T-cell (primary cell): ENCODE results near the gene SMU1. TPM values are rescaled to one million over a fixed set of nuclear protein-coding genes. Genes with fewer than 3 reads are reported as not detected.

Experiments
- ATAC-seq, 4 experiments: fragments of 200-7000 bp in 3 of 4; fragments of 150-1000 bp in 1 of 4; cut with Tn5 transposase; replicated peaks in 1 of 4; 1 replicate in 3 of 4; 2 replicates in 1 of 4; pipeline ENCODE4 v1.10.0; 2021; ENCODE audit warnings: moderate library complexity in 3 of 4, mild to moderate bottlenecking in 2 of 4, moderate number of reproducible peaks in 1 of 4
- CTCF ChIA-PET, 2 donors: fragments of 300-600 bp; sonication (Branson Sonifier 250); formaldehyde crosslinking; loops; one replicate each; lab custom pipeline; 2022; ENCODE audit warnings: antibody characterized with exemption in 2 of 2; lab: Charles Lee
- POLR2A ChIA-PET, 2 donors: fragments of 300-600 bp; sonication (Branson Sonifier 250); formaldehyde crosslinking; loops; one replicate each; lab custom pipeline; 2022; ENCODE audit warnings: antibody characterized with exemption in 2 of 2; lab: Charles Lee
- DNase-seq, 35 experiments: peaks; one replicate each; pipeline versions ENCODE4 v3.0.0 to v3.0.0-alpha.2; 2013 to 2023
- H3K27ac ChIP-seq: one replicate; pipeline ENCODE4 v1.5.1; 2013; ENCODE audit warnings: low read length
- H3K27me3 ChIP-seq, 2 experiments: replicated peaks in 1 of 2; 1 replicate in 1 of 2; 2 replicates in 1 of 2; pipeline versions ENCODE4 v1.6.1 to v1.7.0; 2013; ENCODE audit warnings: low read length in 1 of 2, mixed read lengths in 1 of 2; ENCODE audit not compliant: control insufficient read depth in 2 of 2, insufficient read depth in 2 of 2; ENCODE audit errors: extremely low read depth in 1 of 2
- H3K36me3 ChIP-seq, 2 donors: 1 replicate in 1 of 2; 2 replicates in 1 of 2; pipeline versions ENCODE4 v1.6.1 to v1.7.0; 2013; ENCODE audit warnings: low read length in 1 of 2; ENCODE audit not compliant: control insufficient read depth in 2 of 2, insufficient read depth in 1 of 2; ENCODE audit errors: extremely low read depth in 1 of 2
- H3K4me1 ChIP-seq, 2 experiments: 1 replicate in 1 of 2; 2 replicates in 1 of 2; pipeline versions ENCODE4 v1.6.1 to v1.7.0; 2013; ENCODE audit warnings: low read length in 2 of 2, mixed read lengths in 1 of 2; ENCODE audit not compliant: insufficient read depth in 2 of 2, control insufficient read depth in 1 of 2; ENCODE audit errors: extremely low read depth in 1 of 2
- H3K4me3 ChIP-seq, 2 donors: 1 replicate in 1 of 2; 2 replicates in 1 of 2; pipeline versions ENCODE4 v1.5.1 to v1.7.0; 2013; ENCODE audit warnings: mild to moderate bottlenecking in 2 of 2, low read length in 1 of 2, moderate library complexity in 1 of 2; ENCODE audit not compliant: control insufficient read depth in 1 of 2; ENCODE audit errors: extremely low read depth in 1 of 2
- H3K9me3 ChIP-seq: 2 replicates; pipeline ENCODE4 v1.7.0; 2013
- H3K27ac Mint-ChIP-seq, 2 donors: one replicate each; pipeline ENCODE4 v1.8.0; 2020 to 2021; ENCODE audit warnings: mild to moderate bottlenecking in 2 of 2, mixed read lengths in 2 of 2
- H3K27me3 Mint-ChIP-seq, 2 donors: one replicate each; pipeline ENCODE4 v1.8.0; 2021 to 2022; ENCODE audit warnings: mixed read lengths in 2 of 2
- H3K36me3 Mint-ChIP-seq: one replicate; pipeline ENCODE4 v1.8.0; 2021; ENCODE audit warnings: mixed read lengths
- H3K4me1 Mint-ChIP-seq, 3 donors: one replicate each; pipeline ENCODE4 v1.8.0; 2020 to 2022; ENCODE audit warnings: mixed read lengths in 3 of 3, mild to moderate bottlenecking in 1 of 3
- H3K4me3 Mint-ChIP-seq, 3 donors: one replicate each; pipeline ENCODE4 v1.8.0; 2020 to 2022; ENCODE audit warnings: mild to moderate bottlenecking in 3 of 3, mixed read lengths in 3 of 3, moderate library complexity in 3 of 3
- H3K9me3 Mint-ChIP-seq, 3 donors: one replicate each; pipeline ENCODE4 v1.8.0; 2020 to 2022; ENCODE audit warnings: mixed read lengths in 3 of 3
- WGBS: methylation state at CpG from one replicate; pipeline ENCODE4 v1.1.5; 2013; ENCODE audit warnings: missing lambda C conversion rate; ENCODE audit not compliant: insufficient coverage; 5-methylcytosine and 5-hydroxymethylcytosine counted together
- total RNA-seq, 35 experiments: library from RNA in 6 of 35; stranded (reverse) in 6 of 35; fragments of 120-200 nt in 1 of 35; gene quantifications; one replicate each; pipeline versions ENCODE4 v1.2.1 to v1.2.4 and lab custom pipeline; 2013 to 2026

The SMU1 gene
- total RNA-seq, 5 donors from 2014 or later (not counting 1 experiment from before 2014, with no cell fraction given): 22.6 to 25.5 (median 24.4) TPM

- Mint-ChIP-seq H3K4me3 (no peak overlapping the region), H3K9me3 (no peaks in the 10 kb centered on the region), H3K27me3 (no peaks in the 10 kb centered on the region), H3K36me3 (peaks cover 11% of the 10 kb centered on the region), H3K4me1 (peaks cover 0 to 16% (median 4%) of the 10 kb centered on the region in 3 donors), H3K27ac (no peak overlapping the region)
- H3K27ac ChIP-seq: no peak overlapping the region
- ChIA-PET CTCF (interaction anchor here in 1 of 2 donors (0.6 kb wide), 2 partner anchors 22 to 100 kb away, joined by 5 to 8 read pairs; no protein-coding TSS in a partner anchor), POLR2A (no interaction called here)
- WGBS: 100% methylated on average over 1 of the region's 5 CpGs
- no peaks in the 10 kb centered on the region for H3K9me3 ChIP-seq
- H3K36me3 ChIP-seq: peaks cover 0 to 18% of the 10 kb centered on the region in 2 donors
- H3K4me3 ChIP-seq: no peak overlapping the region
- DNase-seq (no peak), ATAC-seq (no peak)
- H3K4me1 ChIP-seq: no peaks in the 10 kb centered on the region
- no peaks in the 10 kb centered on the region for H3K27me3 ChIP-seq
These were observed 31.3 kb upstream of the SMU1 start for GRCh38 chr9:33107762-33108161.

DNA sequence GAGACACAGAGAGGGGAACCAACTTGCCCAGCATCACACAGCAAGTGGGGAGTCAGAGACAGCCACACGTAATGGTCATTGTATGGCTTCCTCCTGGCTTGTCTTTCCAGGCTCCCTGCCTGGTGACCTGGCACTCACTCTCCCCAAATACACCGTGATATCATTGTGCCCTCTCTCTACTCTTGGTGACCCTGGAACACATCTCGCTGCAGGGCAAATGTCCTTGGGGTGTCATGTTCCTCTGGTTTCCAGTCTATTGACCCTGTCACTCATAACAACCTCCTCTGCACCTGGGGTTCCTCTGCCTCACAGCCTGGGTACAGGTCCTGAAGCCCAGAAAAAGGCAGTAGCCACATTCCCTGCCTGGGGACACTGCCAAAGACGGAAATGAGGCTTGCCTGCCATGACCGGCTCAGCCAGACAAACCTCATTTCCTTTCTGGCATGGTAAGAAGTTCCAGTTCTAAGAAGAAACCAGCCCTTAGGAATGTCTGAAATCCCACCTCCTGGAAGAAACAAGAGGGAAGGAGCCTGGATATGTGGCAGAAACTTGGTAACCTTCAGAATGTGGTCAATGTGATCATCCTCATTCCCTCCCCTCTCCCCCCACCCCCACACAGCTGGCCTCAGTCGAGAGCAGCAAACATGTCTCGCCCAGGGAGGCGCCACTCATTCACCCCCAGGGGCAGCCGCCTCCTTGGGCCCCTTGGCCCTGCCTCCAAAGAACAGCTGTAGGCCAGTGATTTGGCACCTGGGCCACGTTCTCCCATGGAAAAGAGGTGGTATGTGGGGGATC is 30.6 kb upstream of the SMU1 start:
- Mint-ChIP-seq H3K36me3 (peaks cover 6% of the 10 kb centered on the region), H3K4me3 (no peak overlapping the region)
- POLR2A ChIA-PET: interaction anchor here in 1 of 2 donors (0.5 kb wide), 1 partner anchor 9 kb away, joined by 4 read pairs; no protein-coding TSS in a partner anchor

GRCh38 chr9:33106372-33106771 is 29.9 kb upstream of the SMU1 start:
- CTCF ChIA-PET: interaction anchor here in 1 of 2 donors (0.5 to 0.7 kb wide), 2 partner anchors 71 to 82 kb away, joined by 3 to 5 read pairs; no protein-coding TSS in a partner anchor
- no peak for ATAC-seq
- no CpG with 5 or more reads among the region's 4 CpGs for WGBS

More for the DNA sequence above, 30.6 kb upstream of the SMU1 start:
- Mint-ChIP-seq H3K9me3 (no peaks in the 10 kb centered on the region), H3K27me3 (no peaks in the 10 kb centered on the region), H3K27ac (no peak overlapping the region), H3K4me1 (peaks cover 0 to 11% (median 4%) of the 10 kb centered on the region in 3 donors)
- Histone ChIP-seq H3K9me3 (no peaks in the 10 kb centered on the region), H3K4me1 (no peaks in the 10 kb centered on the region), H3K36me3 (peaks cover 0 to 12% of the 10 kb centered on the region in 2 donors), H3K27ac (no peak overlapping the region), H3K4me3 (no peak overlapping the region), H3K27me3 (no peaks in the 10 kb centered on the region)
- WGBS: 83% methylated on average over 4 of the region's 10 CpGs
- no peak for DNase-seq
- ATAC-seq: peak in 1 of 4 experiments; percentile 20
- CTCF ChIA-PET: interaction anchor here in 1 of 2 donors (0.5 to 0.6 kb wide), 3 partner anchors 23 to 99 kb away, joined by 3 to 8 read pairs (median 5); no protein-coding TSS in a partner anchor

DNA sequence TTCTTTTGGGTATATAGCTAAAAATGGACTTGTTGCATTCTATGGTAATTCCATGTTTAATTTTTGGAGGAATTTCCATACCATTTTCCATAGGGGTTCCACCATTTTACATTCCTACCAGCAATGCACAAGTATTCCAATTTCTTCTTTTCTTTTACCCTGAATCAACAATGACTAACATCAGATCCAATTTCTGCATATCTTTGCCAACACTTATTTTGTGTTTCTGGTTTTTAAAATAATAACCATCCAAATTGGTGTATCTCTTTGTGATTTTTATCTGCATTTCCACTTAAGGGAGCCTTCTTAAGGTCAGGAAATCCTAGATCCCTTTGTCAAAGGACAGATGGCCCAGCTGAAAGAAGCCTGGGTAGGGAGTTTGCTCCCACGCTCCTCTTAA is 29.5 kb upstream of the SMU1 start:
- Mint-ChIP-seq H3K9me3 (no peaks in the 10 kb centered on the region), H3K4me1 (peaks cover 0 to 11% (median 2%) of the 10 kb centered on the region in 3 donors)
- WGBS: no CpG with 5 or more reads among the region's 1 CpG

More at GRCh38 chr9:33106372-33106771, 29.9 kb upstream of the SMU1 start:
- Mint-ChIP-seq H3K27ac (no peak overlapping the region), H3K4me3 (no peak overlapping the region), H3K27me3 (no peaks in the 10 kb centered on the region), H3K9me3 (no peaks in the 10 kb centered on the region), H3K36me3 (peaks cover 3% of the 10 kb centered on the region), H3K4me1 (peaks cover 0 to 11% (median 2%) of the 10 kb centered on the region in 3 donors)
- Histone ChIP-seq H3K27me3 (no peaks in the 10 kb centered on the region), H3K4me1 (no peaks in the 10 kb centered on the region), H3K9me3 (no peaks in the 10 kb centered on the region), H3K27ac (no peak overlapping the region), H3K4me3 (no peak overlapping the region), H3K36me3 (peaks cover 0 to 6% of the 10 kb centered on the region in 2 donors)
- POLR2A ChIA-PET: interaction anchor here (0.5 to 0.6 kb wide), 2 partner anchors 9 to 86 kb away, joined by 3 to 4 read pairs; no protein-coding TSS in a partner anchor
- DNase-seq: no peak

DNA sequence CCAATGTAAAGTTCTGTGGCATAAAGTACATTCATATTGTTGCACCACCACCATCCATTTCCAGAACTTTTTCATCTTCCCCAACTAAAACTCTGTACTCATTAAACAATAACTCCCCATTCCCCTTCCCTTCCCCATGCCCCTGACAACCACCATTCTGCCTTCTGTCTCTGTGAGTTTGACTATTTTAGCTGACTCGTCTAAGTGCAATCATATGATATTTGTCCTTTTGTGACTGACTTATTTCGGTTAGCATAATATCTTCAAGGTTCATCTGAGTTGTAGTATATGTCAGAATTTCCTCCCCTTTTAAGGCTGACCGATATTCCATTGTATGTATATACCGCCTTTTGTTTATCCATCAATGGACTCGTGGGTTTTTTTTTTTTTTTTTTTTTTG is 29.0 kb upstream of the SMU1 start:
- H3K27ac ChIP-seq: no peak overlapping the region
- WGBS: no CpG with 5 or more reads among the region's 5 CpGs
- DNase-seq (no peak), ATAC-seq (no peak)
- no peaks in the 10 kb centered on the region for H3K9me3 ChIP-seq
- H3K9me3 Mint-ChIP-seq: no peaks in the 10 kb centered on the region
- H3K4me3 Mint-ChIP-seq: no peak overlapping the region
- H3K4me1 ChIP-seq: no peaks in the 10 kb centered on the region
- CTCF ChIA-PET: interaction anchor here in 1 of 2 donors (0.7 kb wide), 1 partner anchor 83 kb away, joined by 5 read pairs; no protein-coding TSS in a partner anchor
- POLR2A ChIA-PET: interaction anchor here in 1 of 2 donors (0.6 to 0.7 kb wide), 2 partner anchors 87 to 1308 kb away, joined by 3 read pairs; no protein-coding TSS in a partner anchor
- peaks cover 0 to 11% (median 2%) of the 10 kb centered on the region in 3 donors for H3K4me1 Mint-ChIP-seq
- H3K36me3 ChIP-seq: no peaks in the 10 kb centered on the region
- H3K27me3 Mint-ChIP-seq: no peaks in the 10 kb centered on the region
- H3K27me3 ChIP-seq: no peaks in the 10 kb centered on the region
- H3K27ac Mint-ChIP-seq: no peak overlapping the region
- H3K4me3 ChIP-seq: no peak overlapping the region
- H3K36me3 Mint-ChIP-seq: no peaks in the 10 kb centered on the region

More for the DNA sequence above, 29.5 kb upstream of the SMU1 start:
- H3K27ac Mint-ChIP-seq: no peak overlapping the region
- Histone ChIP-seq H3K9me3 (no peaks in the 10 kb centered on the region), H3K4me1 (no peaks in the 10 kb centered on the region), H3K27ac (no peak overlapping the region), H3K27me3 (no peaks in the 10 kb centered on the region), H3K36me3 (peaks cover 0 to 2% of the 10 kb centered on the region in 2 donors), H3K4me3 (no peak overlapping the region)
- POLR2A ChIA-PET: interaction anchor here in 1 of 2 donors (0.6 to 0.7 kb wide), 2 partner anchors 86 to 1308 kb away, joined by 3 read pairs; no protein-coding TSS in a partner anchor
- no peak for ATAC-seq
- H3K4me3 Mint-ChIP-seq: no peak overlapping the region
- no peak for DNase-seq
- CTCF ChIA-PET: interaction anchor here in 1 of 2 donors (0.7 kb wide), 1 partner anchor 82 kb away, joined by 5 read pairs; no protein-coding TSS in a partner anchor
- H3K36me3 Mint-ChIP-seq: peaks cover 1% of the 10 kb centered on the region
- H3K27me3 Mint-ChIP-seq: no peaks in the 10 kb centered on the region

DNA sequence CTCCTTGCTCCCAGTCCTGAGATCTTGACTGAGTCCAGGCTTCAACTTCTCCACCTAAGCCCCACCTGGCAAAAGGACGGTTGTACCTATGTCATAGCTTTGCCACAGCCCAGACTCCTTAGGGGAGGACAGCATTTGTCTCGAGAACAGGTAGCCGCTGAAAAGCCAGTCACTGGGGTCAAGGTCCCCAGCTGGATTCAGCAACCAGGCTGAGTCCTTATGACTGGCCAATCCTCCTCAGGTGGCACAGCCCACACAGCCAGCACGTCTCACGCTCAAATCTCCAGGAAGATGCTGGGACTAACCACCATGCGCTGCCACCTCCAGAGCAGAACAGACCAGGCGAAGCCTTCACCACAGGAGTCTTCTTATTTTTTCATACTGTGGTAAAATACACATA is 27.9 kb upstream of the SMU1 start:
- Histone ChIP-seq H3K4me1 (no peaks in the 10 kb centered on the region), H3K27me3 (no peaks in the 10 kb centered on the region), H3K27ac (no peak overlapping the region), H3K9me3 (no peaks in the 10 kb centered on the region), H3K4me3 (no peak overlapping the region), H3K36me3 (no peaks in the 10 kb centered on the region)
- POLR2A ChIA-PET: no interaction called here
- CTCF ChIA-PET: no interaction called here
- Mint-ChIP-seq H3K4me1 (peaks cover 0 to 11% (median 2%) of the 10 kb centered on the region in 3 donors), H3K36me3 (no peaks in the 10 kb centered on the region), H3K27ac (peak overlapping the region in 1 of 2 donors; percentile 34), H3K9me3 (no peaks in the 10 kb centered on the region), H3K4me3 (no peak overlapping the region), H3K27me3 (no peaks in the 10 kb centered on the region)
- 97% methylated on average over 5 of the region's 7 CpGs for WGBS
- DNase-seq (no peak), ATAC-seq (no peak)
